GM18861 (cell line): ENCODE measurements around the gene NRSN2.
"Not testable (repeated sequence)": the region's sequence is repeated elsewhere in the genome, so short reads cannot be mapped to it uniquely, and the experiment has no call there.

Source experiments
- ATAC-seq: cut with Tn5 transposase; IDR thresholded peaks from one replicate; pipeline ENCODE4 v1.9.1; 2021; ENCODE audit not compliant: unreplicated experiment

Gene NRSN2

GRCh38 chr20:353166-353565 is 6.3 kb downstream of the NRSN2 start:
- no peak for ATAC-seq

DNA sequence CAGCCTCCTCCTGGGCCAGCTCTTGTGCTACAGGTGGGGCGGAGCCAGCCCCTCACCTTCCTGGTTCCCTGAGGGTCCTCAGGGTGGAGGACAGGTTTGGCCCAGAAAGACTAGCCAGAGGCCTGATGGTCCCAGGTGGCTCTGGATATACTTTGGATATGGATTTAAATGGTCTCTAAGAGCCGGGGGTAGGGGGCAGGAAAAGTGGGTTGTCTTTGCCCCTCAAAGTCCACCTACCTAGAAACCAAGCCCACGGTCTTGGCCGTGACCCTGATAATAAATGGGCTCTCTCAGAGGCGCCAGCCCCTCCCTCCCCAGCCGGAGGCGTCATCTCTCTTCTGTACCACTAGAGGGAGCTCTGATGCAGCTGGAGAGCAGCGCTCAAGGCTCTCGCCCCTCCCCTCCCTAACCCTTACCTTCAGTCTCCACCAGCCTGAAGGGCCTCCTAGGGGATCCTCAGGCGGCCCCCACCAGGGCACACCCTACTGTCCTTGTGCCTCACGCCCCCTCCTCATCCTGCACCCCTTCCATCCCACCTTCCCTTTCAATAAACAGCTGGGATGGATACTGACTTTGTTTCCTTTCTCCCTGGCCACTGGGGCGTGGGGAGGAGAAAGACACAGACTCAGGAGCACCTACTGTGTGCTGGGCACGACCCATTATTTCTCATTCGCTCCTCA is 7.5 kb downstream of the NRSN2 start:
- peak; percentile 87 for ATAC-seq

DNA sequence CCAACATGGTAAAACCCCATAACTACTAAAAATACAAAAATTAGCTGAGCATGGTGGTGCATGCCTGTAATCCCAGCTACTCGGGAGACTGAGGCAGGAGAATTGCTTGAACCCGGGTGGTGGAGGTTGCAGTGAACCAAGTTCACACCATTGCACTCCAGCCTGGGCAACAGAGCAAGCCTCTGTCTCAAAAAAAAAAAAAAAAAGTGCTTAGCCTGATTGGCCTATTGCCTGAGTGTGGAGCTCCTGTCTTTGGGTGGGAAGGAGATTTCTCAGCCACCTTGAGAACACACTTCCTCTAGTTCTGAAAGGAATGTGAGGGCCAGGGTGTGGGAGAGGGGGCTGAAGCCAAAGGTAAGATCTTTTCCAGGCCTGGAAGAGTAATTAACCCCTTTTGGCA is 9.2 kb downstream of the NRSN2 start:
- not testable (repeated sequence) for ATAC-seq

- no peak for ATAC-seq
Observed at GRCh38 chr20:356745-357144, 9.8 kb downstream of the NRSN2 start.

DNA sequence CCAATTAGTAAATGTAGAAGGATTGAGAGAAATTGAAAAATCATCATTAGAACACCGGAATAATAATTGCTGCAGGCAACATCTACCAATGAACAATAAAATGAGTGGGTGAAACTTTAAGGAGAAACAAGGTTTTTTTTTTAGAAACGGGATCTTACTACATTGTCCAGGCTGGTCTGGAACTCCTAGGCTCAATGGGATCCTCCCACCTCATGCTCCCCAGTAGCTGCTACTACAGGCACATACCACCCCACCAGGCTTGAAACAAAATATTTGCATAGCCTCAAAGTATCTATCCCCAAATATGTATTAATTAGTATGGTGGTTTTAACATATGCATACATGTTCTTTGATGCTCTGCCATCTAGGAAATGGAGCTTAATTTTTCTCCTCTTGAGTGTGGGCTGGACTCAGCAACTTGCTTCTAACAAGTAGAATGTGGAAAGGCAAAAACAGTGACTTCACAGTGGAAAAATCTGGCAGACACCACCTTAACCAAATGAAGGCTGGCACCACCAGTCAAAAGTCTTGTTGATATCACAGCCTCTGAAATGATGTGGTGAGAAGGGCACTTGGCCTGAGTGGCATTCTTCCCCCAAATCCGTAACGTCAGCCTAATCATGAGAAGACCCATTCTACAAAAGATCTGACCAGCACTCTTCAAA is 12.1 kb downstream of the NRSN2 start:
- no peak for ATAC-seq

DNA sequence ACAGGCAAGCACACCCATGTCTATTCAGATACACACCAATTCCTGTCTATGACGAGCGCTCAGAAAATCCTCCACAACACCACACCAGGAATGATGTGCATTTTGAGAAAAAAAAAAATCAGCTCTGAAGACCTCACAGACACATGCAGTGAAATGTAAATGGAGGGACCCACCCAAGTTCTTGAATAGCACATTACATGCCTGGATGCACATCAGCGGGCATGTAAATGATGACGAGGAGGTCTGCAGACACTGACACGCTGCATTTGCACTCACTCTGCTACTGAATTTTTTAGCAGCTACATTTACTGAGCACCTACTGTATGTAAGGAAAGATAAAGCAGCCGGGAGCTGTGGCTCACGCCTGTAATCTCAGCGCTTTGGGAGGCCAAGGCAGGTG is 14.7 kb downstream of the NRSN2 start:
- peak; percentile 55 for ATAC-seq

DNA sequence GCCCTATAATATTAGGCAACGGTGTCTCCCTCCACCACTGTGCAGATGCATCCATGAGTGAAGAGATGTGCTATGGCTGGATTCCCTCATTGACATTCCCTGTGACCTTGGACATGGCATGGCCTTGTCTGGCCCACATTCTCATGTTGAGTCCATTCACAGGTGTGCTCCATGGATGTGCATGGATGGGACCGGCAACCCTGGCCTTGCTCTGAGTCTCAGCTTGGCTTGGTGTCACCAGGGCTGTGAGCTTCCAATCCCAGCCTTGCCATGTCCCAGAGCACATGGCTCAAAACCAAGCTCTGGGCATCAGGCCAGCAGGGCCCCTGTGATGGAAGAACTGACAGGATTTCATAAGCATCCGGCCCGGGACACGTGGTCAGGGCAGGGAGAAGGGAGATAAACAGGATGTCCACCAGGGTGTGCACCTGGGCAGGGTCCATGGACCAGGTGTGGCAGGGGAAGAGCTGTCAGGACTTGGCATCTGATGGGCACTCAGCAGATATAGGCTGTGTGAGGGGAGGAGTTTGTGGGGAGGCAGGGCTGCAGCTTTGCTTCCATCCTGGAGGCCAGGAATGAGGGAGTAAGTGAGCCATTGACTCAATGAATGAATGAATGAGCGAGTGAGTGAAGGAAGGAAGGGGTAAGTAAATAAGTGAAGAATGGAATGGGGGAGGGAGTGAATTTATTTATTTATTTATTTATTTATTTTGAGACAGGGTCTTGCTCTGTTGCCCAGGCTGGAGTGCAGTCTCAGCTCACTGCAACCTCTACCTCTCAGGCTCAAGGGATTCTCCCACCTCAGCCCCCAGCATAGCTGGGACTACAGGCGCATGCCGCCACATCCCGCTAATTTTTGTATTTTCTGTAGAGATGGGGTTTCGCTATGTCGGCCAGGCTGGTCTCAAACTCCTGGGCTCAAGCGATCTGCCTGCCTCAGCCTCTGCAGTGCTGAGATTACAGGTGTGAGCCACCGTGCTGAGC is 15.7 kb downstream of the NRSN2 start:
- no peak for ATAC-seq

- ATAC-seq, result no peak
Observed at GRCh38 chr20:363319-364078, 16.6 kb downstream of the NRSN2 start.

DNA sequence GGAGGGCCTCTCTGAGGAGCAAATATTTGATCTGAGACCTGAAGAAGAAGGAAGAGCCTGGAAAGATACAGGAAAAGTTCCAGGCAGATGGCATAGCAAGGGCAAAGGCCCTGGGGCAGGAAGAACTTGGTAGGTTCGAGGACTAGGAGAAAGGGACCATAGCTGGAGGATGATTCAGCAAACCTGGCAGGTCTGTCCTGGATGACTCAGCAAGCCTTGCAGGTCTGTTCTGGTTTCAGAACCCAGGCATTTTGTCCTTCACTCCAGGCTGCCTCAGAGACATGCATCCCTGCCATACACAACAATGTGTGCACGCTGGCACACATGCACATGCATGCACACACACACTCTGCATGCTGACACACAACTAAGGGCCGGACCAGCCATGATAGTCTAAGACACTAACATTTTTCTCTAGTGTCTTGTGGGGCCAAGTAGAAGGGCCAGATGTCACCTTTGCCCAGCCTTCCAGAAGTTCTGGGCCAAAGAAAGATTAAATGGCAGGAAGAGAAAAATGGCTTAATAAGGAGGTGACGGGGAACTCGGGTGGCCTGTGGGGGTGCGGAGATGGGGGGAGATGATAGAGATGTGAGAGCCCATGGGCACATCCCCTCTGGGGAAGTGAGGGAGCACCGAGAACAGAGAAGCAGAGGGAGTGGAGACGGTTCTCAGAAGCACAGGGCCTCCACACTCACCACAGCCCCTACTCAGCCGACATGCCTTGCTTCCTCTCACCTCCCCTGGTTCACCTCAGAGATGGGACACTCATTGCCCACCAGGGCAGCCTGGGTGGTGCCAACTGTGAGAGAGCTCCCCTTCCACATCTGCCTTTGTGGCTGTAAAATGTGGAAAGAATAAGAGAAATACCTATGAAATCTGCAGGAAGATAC is 18.2 kb downstream of the NRSN2 start:
- no peak for ATAC-seq

- no peak for ATAC-seq
Observed at GRCh38 chr20:366041-366718, 19.3 kb downstream of the NRSN2 start.

GRCh38 chr20:366719-367485 is 20.0 kb downstream of the NRSN2 start:
- ATAC-seq, result no peak

DNA sequence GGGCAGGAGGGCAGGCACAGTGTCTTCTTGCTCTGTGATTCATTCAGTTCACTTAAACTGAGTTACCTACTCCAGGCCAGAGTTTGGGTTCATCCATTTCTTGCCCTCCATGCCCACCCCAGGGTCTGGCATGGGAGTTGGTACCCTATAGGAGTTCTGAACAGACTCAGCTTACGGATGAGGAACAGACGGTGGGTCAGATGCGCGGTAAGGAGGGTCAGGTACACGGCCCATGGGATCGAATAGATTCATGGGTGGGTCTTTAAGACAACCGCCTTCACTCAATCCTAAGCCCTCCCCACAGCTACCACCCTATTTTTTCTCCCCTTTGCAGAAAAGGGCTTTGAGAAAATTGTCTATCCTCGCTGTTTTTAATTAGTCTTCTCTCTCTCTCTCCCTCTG is 20.6 kb downstream of the NRSN2 start:
- no peak for ATAC-seq

GRCh38 chr20:368915-369314 is 22.0 kb downstream of the NRSN2 start:
- ATAC-seq, result no peak

GRCh38 chr20:370151-370600 is 23.3 kb downstream of the NRSN2 start:
- ATAC-seq, result no peak

DNA sequence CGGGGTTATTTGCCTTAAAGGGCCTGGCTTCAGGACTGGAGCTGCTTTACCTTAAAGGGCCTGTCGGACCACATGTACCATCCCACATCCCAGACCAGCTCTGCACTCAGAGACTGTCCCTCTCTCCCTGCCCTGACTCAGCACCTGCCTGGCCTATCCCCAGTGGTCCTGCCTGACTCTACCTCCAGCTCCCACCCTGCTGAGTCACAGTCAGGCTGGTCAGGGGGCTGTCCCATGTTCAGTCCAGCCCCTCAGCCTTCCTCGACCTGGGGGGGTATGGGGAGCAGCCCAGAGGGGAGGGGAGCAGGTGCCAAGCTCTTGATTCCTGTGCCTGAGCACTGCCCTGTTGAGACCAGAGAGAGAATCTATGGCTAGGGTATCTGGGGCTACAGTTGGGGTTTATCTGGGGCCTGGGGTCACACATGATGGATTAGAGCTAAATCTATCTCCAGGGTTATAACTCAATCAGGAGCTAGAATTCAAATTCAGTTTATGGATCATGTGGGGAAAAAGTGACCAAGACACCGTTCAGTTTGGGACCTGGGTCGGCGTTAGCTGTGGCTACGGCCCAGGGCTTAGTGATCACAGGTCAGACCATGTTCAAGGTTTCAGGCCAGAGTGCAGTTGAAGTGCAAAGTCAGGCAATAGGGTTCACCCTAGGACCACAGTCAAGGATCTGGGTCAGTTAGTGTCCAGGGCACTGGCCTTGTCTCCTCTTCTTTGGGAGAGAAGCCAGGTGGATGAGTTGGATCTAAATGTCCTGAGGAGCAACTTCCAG is 24.3 kb downstream of the NRSN2 start:
- no peak for ATAC-seq

GRCh38 chr20:371755-372542 is 25.0 kb downstream of the NRSN2 start:
- ATAC-seq, result no peak

GRCh38 chr20:372543-373082 is 25.7 kb downstream of the NRSN2 start:
- ATAC-seq, result not testable (repeated sequence)
